Esophagus muscularis mucosa (tissue), 3 donors: ENCODE data around the gene RAG1.

Experiments used
- CTCF ChIP-seq, 3 experiments: fragments of 200-600 bp in 2 of 3; fragments of 450-650 bp in 1 of 3; sonication (generic) in 2 of 3; IDR thresholded peaks; one replicate each; pipeline ENCODE4 v1.5.1; 2017 to 2019; ENCODE audit warnings: antibody characterized with exemption in 3 of 3, mild to moderate bottlenecking in 2 of 3, moderate library complexity in 1 of 3
- POLR2A ChIP-seq: fragments of 450-650 bp; IDR thresholded peaks from one replicate; pipeline ENCODE4 v1.6.1; 2017; ENCODE audit warnings: antibody characterized with exemption, moderate library complexity, mild to moderate bottlenecking, low read depth
- POLR2AphosphoS5 ChIP-seq, 2 donors: sonication (generic); formaldehyde crosslinking; IDR thresholded peaks; one replicate each; pipeline ENCODE4 v1.6.1; 2017; ENCODE audit warnings: antibody characterized with exemption in 2 of 2

GRCh38 chr11:36596880-36597279 is 29.1 kb downstream of the RAG1 start:
- TF ChIP-seq POLR2A (no peak), CTCF (IDR thresholded peaks at IDR 0.05) (no peak), POLR2AphosphoS5 (IDR thresholded peaks at IDR 0.05) (no peak)
